AG04450 (cell line): ENCODE measurements around the gene LRRTM4. TPM values are rescaled to one million over a fixed set of nuclear protein-coding genes. Genes with fewer than 3 reads are reported as not detected.

Source experiments
- CTCF ChIA-PET: fragments of 300-600, 350-600 bp; formaldehyde crosslinking; extraction: SDS; loops from one replicate; lab custom pipeline; 2022; ENCODE audit warnings: antibody characterized with exemption, inconsistent platforms; lab: Charles Lee
- POLR2A ChIA-PET: fragments of 350-600 bp; formaldehyde crosslinking; extraction: SDS; loops from one replicate; lab custom pipeline; 2021; ENCODE audit warnings: antibody characterized with exemption, inconsistent platforms; lab: Yijun Ruan, JAX
- DNase-seq: peaks from one replicate; pipeline ENCODE4 v3.0.0-alpha.2; 2011; ENCODE audit warnings: low read depth, low spot score
- H3K27ac ChIP-seq: one replicate; pipeline ENCODE4 v1.5.1; 2012; ENCODE audit warnings: low read depth, low read length, control low read depth
- H3K27me3 ChIP-seq: one replicate; pipeline ENCODE4 v1.6.0; 2012; ENCODE audit warnings: low read length; ENCODE audit not compliant: control insufficient read depth, insufficient read depth
- H3K4me3 ChIP-seq: 2 replicates; pipeline ENCODE4 v1.5.1; 2011; ENCODE audit warnings: mild to moderate bottlenecking, low read depth, low read length, control low read depth
- H3K9me3 ChIP-seq: 2 replicates; pipeline ENCODE4 v1.5.1; 2012; ENCODE audit warnings: low read length; ENCODE audit not compliant: control insufficient read depth, insufficient read depth
- CTCF ChIP-seq: IDR thresholded peaks from 2 replicates; pipeline ENCODE4 v1.5.1; 2011; ENCODE audit warnings: low read depth, low read length, control low read depth, inconsistent platforms
- polyA plus RNA-seq: library from polyadenylated mRNA; depleted of rRNA; stranded (reverse); fragments of >200 nt; gene quantifications from 2 replicates; pipeline ENCODE4 v1.2.3, GENCODE V29; 2011

Gene LRRTM4
- polyA plus RNA-seq, 1 experiment, result not detected

GRCh38 chr2:77021161-77021560 lies 501.0 kb downstream of the LRRTM4 start:
- ChIA-PET CTCF (no interaction called here), POLR2A (no interaction called here)
- no peaks in the 10 kb centered on the region for H3K9me3 ChIP-seq
- H3K4me3 ChIP-seq, result no peak overlapping the region
- no peak for TF ChIP-seq CTCF
- no peak overlapping the region for H3K27ac ChIP-seq
- no peak for DNase-seq
- H3K27me3 ChIP-seq, result no peaks in the 10 kb centered on the region

GRCh38 chr2:77018219-77018618 lies 504.0 kb downstream of the LRRTM4 start:
- no peak for TF ChIP-seq CTCF
- no peak overlapping the region for H3K4me3 ChIP-seq
- ChIA-PET CTCF (interaction anchor here (0.6 kb wide), 1 partner anchor 60 kb away, joined by 5 read pairs; no protein-coding TSS in a partner anchor), POLR2A (no interaction called here)
- DNase-seq, result no peak
- H3K27me3 ChIP-seq, result no peaks in the 10 kb centered on the region
- H3K9me3 ChIP-seq, result no peaks in the 10 kb centered on the region
- H3K27ac ChIP-seq, result no peak overlapping the region

GRCh38 chr2:77017355-77017745 lies 504.8 kb downstream of the LRRTM4 start:
- Histone ChIP-seq H3K27ac (no peak overlapping the region), H3K4me3 (no peak overlapping the region), H3K9me3 (no peaks in the 10 kb centered on the region), H3K27me3 (no peaks in the 10 kb centered on the region)
- no peak for DNase-seq
- TF ChIP-seq CTCF, result no peak
- CTCF ChIA-PET, result no interaction called here
- POLR2A ChIA-PET, result no interaction called here

DNA sequence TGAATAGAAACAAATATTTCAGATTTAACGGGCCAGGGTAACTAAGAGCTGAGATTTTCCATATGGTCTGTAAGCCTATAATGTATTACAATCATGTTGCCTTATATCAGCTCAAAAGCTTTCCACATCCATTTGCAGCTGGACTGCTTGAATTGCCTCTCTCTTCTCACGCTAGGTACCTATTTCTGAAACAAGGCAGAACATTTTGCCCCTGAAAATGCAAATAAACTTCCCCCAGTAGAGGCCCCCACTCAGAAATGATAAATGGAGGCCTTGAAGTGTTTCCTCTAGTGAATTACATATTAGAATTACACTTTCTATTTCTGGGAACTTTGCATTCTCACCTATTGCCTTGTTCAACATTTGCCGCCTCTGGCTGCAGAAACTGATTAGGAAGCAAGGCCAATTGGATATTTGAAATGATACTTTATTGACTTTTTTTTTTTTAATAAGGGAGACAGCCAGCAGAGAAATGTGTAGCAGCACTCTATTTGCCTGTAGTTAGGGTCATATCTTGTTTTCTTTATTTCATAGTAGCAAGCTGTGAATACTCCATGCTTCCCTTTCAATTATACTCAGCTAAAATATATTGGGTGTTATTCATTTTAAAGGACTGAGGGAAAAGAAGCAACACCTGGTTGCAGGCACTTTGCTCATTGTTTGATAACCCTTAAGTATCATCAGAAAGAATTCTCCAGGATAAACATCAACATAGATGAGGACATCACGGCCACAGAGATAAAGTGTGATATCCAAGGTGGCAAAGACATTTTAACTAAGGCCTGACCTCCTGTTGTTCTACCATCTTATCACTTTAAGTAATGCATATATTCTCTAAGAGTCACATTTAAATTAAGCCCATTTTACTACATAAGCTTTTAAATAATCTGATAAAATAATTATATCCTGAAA lies 505.5 kb downstream of the LRRTM4 start:
- ChIA-PET POLR2A (no interaction called here), CTCF (no interaction called here)
- TF ChIP-seq CTCF, result no peak
- Histone ChIP-seq H3K4me3 (no peak overlapping the region), H3K27me3 (no peaks in the 10 kb centered on the region), H3K27ac (no peak overlapping the region), H3K9me3 (no peaks in the 10 kb centered on the region)
- DNase-seq, result no peak

GRCh38 chr2:77013953-77014352 lies 508.2 kb downstream of the LRRTM4 start:
- no peaks in the 10 kb centered on the region for H3K9me3 ChIP-seq
- H3K4me3 ChIP-seq, result no peak overlapping the region
- H3K27me3 ChIP-seq, result no peaks in the 10 kb centered on the region
- H3K27ac ChIP-seq, result no peak overlapping the region
- no peak for DNase-seq
- TF ChIP-seq CTCF, result no peak
- ChIA-PET POLR2A (no interaction called here), CTCF (no interaction called here)
